Ishikawa (cell line): ENCODE measurements around the gene C16orf74.

Source experiments
- CEBPB ChIP-seq: IDR thresholded peaks from 2 replicates; pipeline ENCODE4 v1.6.1; 2012
- CREB1 ChIP-seq: IDR thresholded peaks from 2 replicates; pipeline ENCODE4 v1.6.1; 2012; ENCODE audit warnings: low read depth
- EP300 ChIP-seq: IDR thresholded peaks from 2 replicates; pipeline ENCODE4 v1.6.1; 2012; ENCODE audit warnings: borderline replicate concordance
- FOXM1 ChIP-seq: IDR thresholded peaks from 2 replicates; pipeline ENCODE4 v1.6.1; 2012; ENCODE audit warnings: low read depth, borderline replicate concordance
- MAX ChIP-seq: IDR thresholded peaks from 2 replicates; pipeline ENCODE4 v1.6.1; 2012
- NFIC ChIP-seq: IDR thresholded peaks from 2 replicates; pipeline ENCODE4 v1.6.1; 2012
- RAD21 ChIP-seq: IDR thresholded peaks from 2 replicates; pipeline ENCODE4 v1.6.1; 2012; ENCODE audit warnings: low read depth
- REST ChIP-seq: IDR thresholded peaks from 2 replicates; pipeline ENCODE4 v1.6.1; 2012; ENCODE audit warnings: low read depth, mild to moderate bottlenecking
- TAF1 ChIP-seq: IDR thresholded peaks from 2 replicates; pipeline ENCODE4 v1.6.1; 2012; ENCODE audit warnings: low read depth, mild to moderate bottlenecking
- TCF12 ChIP-seq: IDR thresholded peaks from 2 replicates; pipeline ENCODE4 v1.6.1; 2012; ENCODE audit warnings: low read depth
- TEAD4 ChIP-seq: IDR thresholded peaks from 2 replicates; pipeline ENCODE4 v1.6.1; 2012
- ZBTB7A ChIP-seq: IDR thresholded peaks from 2 replicates; pipeline ENCODE4 v1.6.1; 2012; ENCODE audit warnings: low read depth

GRCh38 chr16:85674828-85675227, 76.1 kb downstream of the C16orf74 start:
- no peak for TF ChIP-seq TCF12
- TF ChIP-seq EP300, result no peak
- no peak for TF ChIP-seq CREB1
- TF ChIP-seq CEBPB, result no peak
- TF ChIP-seq ZBTB7A, result no peak
- TF ChIP-seq TAF1, result no peak
- no peak for TF ChIP-seq RAD21
- no peak for TF ChIP-seq MAX
- TF ChIP-seq FOXM1, result no peak
- TF ChIP-seq NFIC, result no peak
- no peak for TF ChIP-seq TEAD4
- no peak for TF ChIP-seq REST
